ENCODE results near the gene PCAT6.
"Not testable (repeated sequence)": the region's sequence is repeated elsewhere in the genome, so short reads cannot be mapped to it uniquely, and the experiment has no call there.

The PCAT6 gene

DNA sequence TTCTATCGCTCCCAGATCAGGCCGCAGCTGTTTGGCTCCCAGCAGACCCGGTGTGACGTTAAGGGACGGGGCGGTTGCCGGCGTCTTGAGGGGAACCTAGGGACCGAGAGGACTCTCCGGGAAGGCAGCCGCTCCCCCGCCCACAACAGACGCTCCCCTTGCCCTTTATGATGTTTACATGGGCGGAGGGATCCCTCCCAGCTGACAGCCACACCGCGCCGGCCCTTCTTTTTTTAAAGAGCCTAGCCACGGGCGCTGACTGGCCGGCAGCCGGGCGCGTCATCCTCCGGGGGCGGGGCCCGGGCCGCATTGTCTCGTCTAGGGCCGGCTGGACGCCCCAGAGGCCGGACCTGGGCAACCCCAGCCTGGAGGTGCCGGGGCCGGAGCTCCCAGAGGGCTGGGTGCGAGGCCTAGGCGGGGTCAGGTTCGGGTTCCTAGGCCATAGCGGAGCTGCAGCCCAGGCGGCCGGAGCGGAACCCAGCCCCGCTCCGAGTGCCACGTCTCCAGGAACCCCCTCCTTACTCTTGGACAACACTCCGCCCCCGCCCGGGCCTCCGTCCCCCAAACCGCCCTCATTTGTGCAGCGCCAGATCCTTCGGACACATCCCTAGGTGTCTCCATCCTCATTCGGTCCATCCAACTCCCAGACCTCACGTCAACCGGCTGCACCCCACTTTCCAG, at the start of gene PCAT6:
Gene PCAT6 (plus strand): TSS at position 340 of the 681 bp plus-strand sequence.
- peak; percentile 92 for DNase-seq

DNA sequence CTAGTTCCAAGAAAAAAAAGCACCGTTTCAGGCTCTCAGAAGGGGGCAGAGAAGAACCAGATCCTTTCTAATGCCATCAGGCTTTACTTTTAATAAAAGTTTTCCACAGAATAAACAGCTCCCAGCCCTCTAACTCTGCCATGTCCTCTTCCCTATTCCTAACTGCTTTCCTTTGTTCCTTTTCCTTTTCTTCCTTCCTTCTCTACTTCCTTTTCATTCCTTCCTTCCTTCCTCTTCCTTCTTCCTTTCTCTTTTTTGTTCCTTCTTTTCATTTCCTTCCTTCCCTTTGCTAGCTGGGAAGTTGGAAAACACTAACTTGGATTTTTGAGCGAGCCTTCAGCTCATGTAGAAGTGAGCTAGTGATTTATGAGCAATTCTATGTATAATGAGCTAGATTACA, 48.7 kb upstream of the PCAT6 start:
- no peak for DNase-seq

DNA sequence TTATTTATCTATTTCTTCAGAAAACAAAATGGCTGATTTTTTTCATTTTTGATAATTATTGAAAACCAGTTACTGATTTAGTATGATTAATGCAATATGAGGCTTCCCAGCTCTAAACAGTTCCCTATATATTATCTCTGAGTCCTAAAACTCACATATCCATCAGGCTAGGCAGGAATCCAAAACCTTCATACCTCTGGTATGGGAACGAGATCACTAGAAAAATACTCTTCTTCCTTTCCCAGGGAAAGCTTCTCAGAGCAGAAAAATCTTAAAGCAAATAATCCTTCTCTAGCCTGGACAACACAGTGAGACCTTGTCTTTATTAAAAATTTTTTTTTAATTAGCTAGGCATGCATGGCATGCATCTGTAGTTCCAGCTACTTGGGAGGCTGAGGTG, 45.0 kb upstream of the PCAT6 start:
- no peak for DNase-seq

GRCh38 chr1:202770135-202770534, 40.6 kb upstream of the PCAT6 start:
- no peak for DNase-seq

DNA sequence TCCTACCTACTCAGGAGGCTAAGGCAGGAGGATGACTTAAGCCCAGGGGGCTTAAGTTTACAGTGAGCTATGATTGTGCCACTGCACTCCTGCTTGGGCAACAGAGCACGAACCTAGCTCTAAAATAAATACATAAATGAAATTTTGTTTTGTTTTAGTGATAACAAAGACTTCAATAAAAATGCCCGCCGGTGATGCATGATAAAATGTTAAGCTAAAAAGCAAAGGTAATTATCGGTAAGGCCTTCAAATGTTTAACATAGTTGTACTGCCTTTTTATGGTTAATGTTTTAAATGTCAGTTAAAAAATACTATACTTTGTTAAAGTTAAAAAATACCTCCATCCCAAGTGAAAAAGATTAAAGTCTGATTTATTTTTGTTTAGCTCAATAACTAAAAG, 29.6 kb upstream of the PCAT6 start:
- no peak for DNase-seq

- DNase-seq, result no peak
Measured at GRCh38 chr1:202786804-202787203, 23.9 kb upstream of the PCAT6 start.

GRCh38 chr1:202788800-202789199, 22.0 kb upstream of the PCAT6 start:
- no peak for DNase-seq

DNA sequence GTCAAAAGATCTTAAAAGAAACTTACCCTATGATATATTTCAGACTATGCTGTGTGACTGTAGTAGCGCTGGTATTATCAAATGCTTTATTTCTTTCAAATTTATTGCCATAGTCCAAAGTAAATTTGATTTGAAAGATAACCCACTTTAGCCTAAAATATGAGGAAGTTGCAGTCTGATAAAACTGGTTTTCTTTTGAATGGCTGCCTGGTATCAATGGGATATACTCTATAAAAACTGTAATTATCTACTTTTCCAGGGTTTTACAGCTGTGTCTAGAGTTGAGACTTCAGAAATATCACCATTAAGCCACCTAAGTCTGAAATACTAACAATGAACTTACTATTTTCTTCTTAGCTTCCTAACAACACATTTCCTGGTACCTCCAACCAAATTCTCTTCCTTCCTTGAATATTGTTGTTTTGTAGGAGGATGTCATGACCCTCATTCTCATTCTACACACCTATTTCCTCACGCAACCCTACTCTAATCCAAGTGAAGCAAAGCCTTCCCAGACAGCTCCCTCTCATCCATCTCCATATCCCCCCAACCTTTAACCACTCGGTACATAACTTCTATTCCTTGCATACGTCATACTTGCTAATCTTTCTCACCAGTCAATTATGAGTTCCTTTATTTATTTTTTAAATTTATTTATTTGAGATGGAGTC, 19.5 kb upstream of the PCAT6 start:
- no peak for DNase-seq

DNA sequence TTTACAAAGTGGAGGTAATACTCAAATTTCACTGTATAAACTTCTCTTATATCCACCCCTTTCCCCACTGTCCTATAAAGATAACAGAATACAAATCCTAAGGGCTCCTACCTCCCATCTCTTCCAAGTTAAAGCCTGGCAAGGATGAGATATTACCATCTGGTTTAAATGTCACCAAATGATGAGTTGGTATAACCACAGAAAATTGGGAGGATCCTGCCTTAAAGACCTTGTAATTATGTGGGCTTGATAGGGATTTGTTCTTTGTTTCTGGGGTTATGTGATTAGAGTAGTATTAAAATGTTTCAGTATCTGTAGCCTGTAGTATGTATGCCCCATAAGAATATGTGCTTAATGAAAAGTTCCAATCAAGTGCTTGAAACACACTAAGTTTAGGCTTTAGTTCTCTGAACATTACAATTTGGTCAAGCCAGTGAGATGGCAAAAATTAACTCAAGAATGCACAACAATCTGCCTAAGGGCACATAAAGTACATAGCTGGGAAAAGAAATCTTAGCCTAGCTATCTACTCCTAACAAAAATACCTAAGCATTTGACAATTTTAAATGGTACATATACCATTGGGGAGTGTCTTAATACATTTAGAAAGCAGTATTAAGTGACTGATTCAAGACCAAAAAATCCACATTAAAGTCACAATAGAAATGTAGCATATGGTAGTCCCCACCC, 16.6 kb upstream of the PCAT6 start:
- DNase-seq, result no peak

DNA sequence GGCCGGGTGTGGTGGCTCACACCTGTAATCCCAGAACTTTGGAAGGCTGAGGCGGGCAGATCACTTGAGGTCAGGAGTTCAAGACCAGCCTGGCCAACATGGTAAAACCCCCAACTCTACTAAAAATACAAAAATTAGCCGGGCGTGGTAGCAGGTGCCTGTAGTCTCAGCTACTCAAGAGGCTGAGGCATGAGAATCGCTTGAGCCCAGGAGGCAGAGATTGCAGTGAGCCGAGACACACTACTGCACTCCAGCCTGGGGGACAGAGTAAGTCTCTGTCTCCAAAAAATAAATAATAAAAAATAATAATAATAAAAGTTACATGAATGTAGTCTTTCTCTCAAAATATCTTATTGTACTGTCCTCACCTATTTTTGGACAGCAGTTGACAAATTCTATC, 15.8 kb upstream of the PCAT6 start:
- not testable (repeated sequence) for DNase-seq

DNA sequence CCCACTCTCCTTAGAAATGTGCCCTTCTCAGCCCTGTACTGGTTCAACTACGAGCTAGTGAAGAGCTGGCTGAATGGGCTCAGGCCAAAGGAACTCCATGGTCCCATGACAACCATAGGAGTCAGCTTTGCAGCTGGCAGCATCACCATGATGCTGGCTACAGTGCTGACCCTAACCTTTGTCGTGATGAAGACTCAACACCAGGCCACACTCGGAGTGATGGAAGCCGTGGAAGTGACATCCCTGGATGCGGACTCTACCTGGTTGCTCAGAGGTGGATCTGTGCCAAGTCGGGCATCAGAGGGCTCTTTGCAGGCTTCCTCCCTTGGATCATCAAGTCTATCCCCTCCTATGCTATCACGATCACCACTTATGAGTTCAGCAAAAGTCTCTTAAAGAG, 14.1 kb upstream of the PCAT6 start:
- DNase-seq, result no peak

- no peak for DNase-seq
Measured at GRCh38 chr1:202798260-202798659, 12.5 kb upstream of the PCAT6 start.

DNA sequence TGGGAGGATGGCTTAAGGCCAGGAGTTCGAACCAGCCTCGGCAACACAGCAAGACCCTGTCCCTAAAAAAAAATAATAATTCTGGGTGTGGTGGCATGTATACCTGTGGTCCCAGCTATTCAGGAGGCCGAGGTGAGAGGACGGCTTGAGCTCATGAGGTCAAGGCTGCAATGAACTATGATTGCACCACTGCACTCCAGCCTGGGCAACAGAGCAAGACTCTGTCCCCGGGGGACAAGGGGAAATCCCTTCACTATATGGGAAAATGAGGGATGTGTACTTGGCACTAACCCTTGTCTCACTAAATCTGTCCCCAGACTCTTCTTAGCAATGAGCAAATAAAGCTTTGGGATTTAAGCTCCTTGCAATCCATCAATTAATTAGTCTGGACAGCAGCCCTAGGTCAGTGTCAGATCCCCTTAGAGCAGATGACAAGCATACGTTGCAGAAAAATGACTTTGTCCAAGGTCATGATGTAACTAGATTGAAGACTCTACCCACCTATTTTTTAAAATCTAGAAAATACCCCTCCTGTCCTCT, 11.9 kb upstream of the PCAT6 start:
- DNase-seq, result no peak

DNA sequence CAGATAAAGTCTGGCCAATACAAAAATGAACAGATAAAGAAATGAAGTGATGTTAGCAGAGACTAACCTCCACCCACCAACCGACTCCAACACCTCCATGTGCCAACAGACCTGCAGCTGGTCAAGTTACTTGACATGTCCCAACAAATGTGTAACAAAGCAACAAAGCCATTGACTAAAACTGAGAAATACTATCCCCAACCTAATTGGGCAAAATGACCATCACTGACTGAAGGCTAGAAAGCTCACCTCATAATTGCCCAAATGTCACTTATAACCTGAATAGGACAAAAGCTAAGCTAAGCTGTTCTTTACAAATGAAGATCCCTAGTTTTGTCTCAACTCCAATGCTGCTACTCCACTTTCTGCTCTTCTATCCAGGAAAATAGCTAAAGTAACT, 10.0 kb upstream of the PCAT6 start:
- DNase-seq, result no peak

DNA sequence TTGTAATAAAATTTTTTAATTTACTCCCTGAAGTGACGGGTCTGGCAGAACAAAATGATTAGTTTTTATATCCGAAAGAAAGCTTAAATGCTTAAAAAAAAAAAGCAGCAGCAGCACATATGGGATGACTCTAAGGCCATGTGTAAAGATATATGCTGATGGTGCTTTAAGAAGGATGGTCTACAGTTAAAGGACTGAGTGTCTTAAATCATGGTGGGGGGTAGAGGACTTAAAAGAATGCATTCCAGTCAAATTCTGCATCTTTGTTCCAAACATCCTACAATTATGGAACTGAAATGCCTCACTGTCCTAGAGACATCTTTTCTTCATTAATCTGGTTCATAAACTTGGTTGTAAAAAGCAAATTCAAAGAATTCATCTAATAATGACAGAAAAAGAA, 9.6 kb upstream of the PCAT6 start:
- DNase-seq, result no peak

- no peak for DNase-seq
Measured at GRCh38 chr1:202802034-202802433, 8.7 kb upstream of the PCAT6 start.

- no peak for DNase-seq
Measured at GRCh38 chr1:202802998-202803932, 7.5 kb upstream of the PCAT6 start.

DNA sequence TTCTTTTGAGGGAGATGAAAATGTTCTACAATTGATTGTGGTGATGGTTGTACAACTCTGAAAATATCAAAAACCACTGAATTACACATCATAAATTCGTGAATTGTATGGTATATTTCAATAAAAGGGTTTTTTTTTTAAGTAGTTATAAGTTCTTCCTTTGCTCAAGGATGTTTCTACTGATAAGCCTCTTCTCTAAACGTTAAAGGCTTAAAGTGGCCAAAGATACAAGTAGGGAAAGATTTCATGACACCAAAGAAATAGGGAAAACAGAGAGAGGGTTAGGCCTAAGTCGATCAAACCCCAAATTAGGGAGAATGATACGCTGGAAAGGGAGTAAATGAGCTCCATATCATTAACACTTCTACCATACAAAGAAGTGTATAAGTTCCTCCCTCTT, 6.6 kb upstream of the PCAT6 start:
- no peak for DNase-seq

GRCh38 chr1:202805886-202806844, 4.6 kb upstream of the PCAT6 start:
- no peak for DNase-seq

GRCh38 chr1:202806845-202807450, 3.8 kb upstream of the PCAT6 start:
- no peak for DNase-seq

GRCh38 chr1:202807451-202807925, 3.3 kb upstream of the PCAT6 start:
- peak; percentile 10 for DNase-seq

Measured in T1000 (cell line).